H9 (cell line): ENCODE measurements around the gene FOXP2. TPM values are rescaled to one million over a fixed set of nuclear protein-coding genes. Genes with fewer than 3 reads are reported as not detected.

Source experiments
- DNase-seq: peaks from one replicate; pipeline ENCODE4 v3.0.0-alpha.2; 2017
- H2AFZ ChIP-seq: one replicate; pipeline ENCODE4 v1.6.1; 2013; ENCODE audit warnings: mild to moderate bottlenecking, low read length, control low read depth, moderate library complexity
- H2AK5ac ChIP-seq: 2 replicates; pipeline ENCODE4 v1.6.1; 2013; ENCODE audit warnings: low read length, control low read depth, mixed read lengths; ENCODE audit not compliant: insufficient read length
- H2BK120ac ChIP-seq: one replicate; pipeline ENCODE4 v1.6.1; 2013; ENCODE audit warnings: low read depth, mild to moderate bottlenecking, low read length, control low read depth, inconsistent platforms; ENCODE audit not compliant: poor library complexity, severe bottlenecking
- H2BK12ac ChIP-seq: 2 replicates; pipeline ENCODE4 v1.6.1; 2013; ENCODE audit warnings: low read length, control low read depth, mixed read lengths, low read depth; ENCODE audit not compliant: insufficient read length
- H2BK15ac ChIP-seq: 2 replicates; pipeline ENCODE4 v1.6.1; 2013; ENCODE audit warnings: low read depth, low read length, control low read depth
- H2BK20ac ChIP-seq: one replicate; pipeline ENCODE4 v1.6.1; 2013; ENCODE audit warnings: low read depth, mild to moderate bottlenecking, low read length, control low read depth, inconsistent platforms; ENCODE audit not compliant: poor library complexity, severe bottlenecking
- H2BK5ac ChIP-seq: 2 replicates; pipeline ENCODE4 v1.6.1; 2013; ENCODE audit warnings: low read length, control low read depth, mixed read lengths; ENCODE audit not compliant: insufficient read length
- H3K14ac ChIP-seq: 2 replicates; pipeline ENCODE4 v1.6.1; 2013; ENCODE audit warnings: low read length, control low read depth; ENCODE audit not compliant: insufficient read depth
- H3K18ac ChIP-seq: 2 replicates; pipeline ENCODE4 v1.6.1; 2013; ENCODE audit warnings: low read depth, mild to moderate bottlenecking, mixed read lengths, low read length, control low read depth; ENCODE audit not compliant: insufficient read length
- H3K23ac ChIP-seq: 2 replicates; pipeline ENCODE4 v1.6.1; 2013; ENCODE audit warnings: low read length, control low read depth, mixed read lengths, low read depth; ENCODE audit not compliant: insufficient read length
- H3K23me2 ChIP-seq: 2 replicates; pipeline ENCODE4 v1.6.1; 2013; ENCODE audit warnings: low read depth, mild to moderate bottlenecking, mixed read lengths, low read length, control low read depth; ENCODE audit not compliant: insufficient read length, poor library complexity, severe bottlenecking
- H3K27ac ChIP-seq: 2 replicates; pipeline ENCODE4 v1.5.1; 2013; ENCODE audit warnings: low read length, control low read depth, mixed read lengths, low read depth; ENCODE audit not compliant: insufficient read length
- H3K27me3 ChIP-seq: 2 replicates; pipeline ENCODE4 v1.6.1; 2013; ENCODE audit warnings: low read length, control low read depth, inconsistent platforms; ENCODE audit not compliant: insufficient read depth
- H3K4ac ChIP-seq: 2 replicates; pipeline ENCODE4 v1.6.1; 2013; ENCODE audit warnings: low read depth, mild to moderate bottlenecking, control low read depth, inconsistent platforms, low read length, moderate library complexity
- H3K4me1 ChIP-seq: 2 replicates; pipeline ENCODE4 v1.6.1; 2013; ENCODE audit warnings: low read length, control low read depth, inconsistent platforms; ENCODE audit not compliant: insufficient read depth
- H3K4me2 ChIP-seq: 2 replicates; pipeline ENCODE4 v1.6.1; 2013; ENCODE audit warnings: low read length, control low read depth, mixed read lengths; ENCODE audit not compliant: insufficient read length, insufficient read depth
- H3K56ac ChIP-seq: 2 replicates; pipeline ENCODE4 v1.6.1; 2013; ENCODE audit warnings: low read depth, mild to moderate bottlenecking, mixed read lengths, low read length, control low read depth; ENCODE audit not compliant: insufficient read length
- H3K79me1 ChIP-seq: 2 replicates; pipeline ENCODE4 v1.6.1; 2013; ENCODE audit warnings: low read depth, mild to moderate bottlenecking, moderate library complexity, low read length, control low read depth, inconsistent platforms; ENCODE audit not compliant: insufficient read depth, poor library complexity, severe bottlenecking
- H3K79me2 ChIP-seq: 2 replicates; pipeline ENCODE4 v1.6.1; 2013; ENCODE audit warnings: low read length, control low read depth, inconsistent platforms; ENCODE audit not compliant: insufficient read depth
- H3K9ac ChIP-seq: 2 replicates; pipeline ENCODE4 v1.6.1; 2013; ENCODE audit warnings: low read length, control low read depth, mixed read lengths; ENCODE audit not compliant: insufficient read length; ENCODE audit errors: extremely low read depth
- H3K9me3 ChIP-seq: one replicate; pipeline ENCODE4 v1.6.1; 2013; ENCODE audit warnings: low read depth, low read length, inconsistent platforms; ENCODE audit not compliant: control insufficient read depth
- H3T11ph ChIP-seq: one replicate; pipeline ENCODE4 v1.6.1; 2013; ENCODE audit warnings: mild to moderate bottlenecking, low read length, control low read depth, inconsistent platforms
- H4K20me1 ChIP-seq: one replicate; pipeline ENCODE4 v1.6.1; 2013; ENCODE audit not compliant: control insufficient read depth, insufficient read length, insufficient read depth
- H4K5ac ChIP-seq: 2 replicates; pipeline ENCODE4 v1.6.1; 2013; ENCODE audit warnings: low read depth, mild to moderate bottlenecking, mixed read lengths, low read length, control low read depth; ENCODE audit not compliant: insufficient read length
- H4K8ac ChIP-seq: replicated peaks from 2 replicates; pipeline ENCODE4 v1.6.1; 2013; ENCODE audit warnings: low read length, control low read depth, mixed read lengths, low read depth; ENCODE audit not compliant: insufficient read length
- H4K91ac ChIP-seq: 2 replicates; pipeline ENCODE4 v1.6.1; 2013; ENCODE audit warnings: low read depth, mild to moderate bottlenecking, moderate library complexity, mixed read lengths, low read length, control low read depth; ENCODE audit not compliant: insufficient read length
- H3K27ac Mint-ChIP-seq, 3 experiments: 2 replicates in 2 of 3; 3 replicates in 1 of 3; pipeline ENCODE4 v1.8.0; 2020 to 2021; ENCODE audit warnings: mixed read lengths in 3 of 3, mild to moderate bottlenecking in 1 of 3, moderate library complexity in 1 of 3
- H3K27me3 Mint-ChIP-seq: 2 replicates; pipeline ENCODE4 v1.8.0; 2021; ENCODE audit warnings: low read depth, mild to moderate bottlenecking, moderate library complexity, mixed read lengths
- H3K36me3 Mint-ChIP-seq, 3 experiments: 2 replicates in 2 of 3; 3 replicates in 1 of 3; pipeline ENCODE4 v1.8.0; 2020 to 2021; ENCODE audit warnings: low read depth in 3 of 3, mixed read lengths in 3 of 3; ENCODE audit not compliant: insufficient read depth in 1 of 3
- H3K4me1 Mint-ChIP-seq, 2 experiments: 2 replicates each; pipeline ENCODE4 v1.8.0; 2020; ENCODE audit warnings: mixed read lengths in 2 of 2
- H3K4me3 Mint-ChIP-seq, 2 experiments: 2 replicates in 1 of 2; 3 replicates in 1 of 2; pipeline ENCODE4 v1.8.0; 2020 to 2021; ENCODE audit warnings: mild to moderate bottlenecking in 2 of 2, mixed read lengths in 2 of 2, moderate library complexity in 1 of 2
- H3K9me3 Mint-ChIP-seq, 2 experiments: 2 replicates in 1 of 2; 3 replicates in 1 of 2; pipeline ENCODE4 v1.8.0; 2020; ENCODE audit warnings: mild to moderate bottlenecking in 2 of 2, mixed read lengths in 2 of 2, moderate library complexity in 1 of 2
- WGBS: extraction: QIAGEN DNeasy Blood & Tissue Kit; methylation state at CpG from one replicate; pipeline ENCODE4 v1.1.7; 2013; ENCODE audit warnings: missing lambda C conversion rate, low lambda C conversion rate, mixed read lengths; ENCODE audit not compliant: insufficient read length; ENCODE audit errors: extremely low coverage; 5-methylcytosine and 5-hydroxymethylcytosine counted together
- total RNA-seq: library from RNA; stranded (reverse); gene quantifications from 2 replicates; pipeline ENCODE4 v1.2.1, GENCODE V29; 2021
- TF ChIP-seq, protein P1 (sequence below): fragments of 200-600 bp; sonication (generic); conservative IDR thresholded peaks from 3 replicates; pipeline ENCODE4 v1.8.0; 2021; ENCODE audit warnings: antibody characterized with exemption, mild to moderate bottlenecking

FOXP2 gene
- total RNA-seq, 1 experiment from 2014 or later = not detected

DNA sequence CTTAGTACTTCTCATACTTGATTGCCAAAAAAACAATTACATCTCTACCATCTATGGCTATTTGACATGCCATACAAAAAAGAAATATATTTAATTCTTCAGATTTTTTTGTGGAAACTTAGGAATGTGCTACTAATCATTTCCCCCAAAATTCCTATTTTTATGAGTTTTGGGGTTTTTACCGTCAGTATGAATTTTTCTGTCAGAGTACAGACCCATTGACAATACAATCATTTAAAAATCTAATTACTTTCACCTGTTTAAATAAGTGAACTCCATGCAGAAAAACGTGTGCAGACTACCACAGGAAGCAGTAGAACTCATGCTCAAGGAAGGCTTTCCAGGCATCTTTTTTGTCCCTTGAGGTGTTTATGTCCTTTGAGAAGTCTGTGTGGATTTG is 48.8 kb upstream of the FOXP2 start:
- DNase-seq = no peak
- H2BK15ac ChIP-seq = no peak overlapping the region
- no peaks in the 10 kb centered on the region for H3K79me2 ChIP-seq
- no peak overlapping the region for H2AK5ac ChIP-seq
- Mint-ChIP-seq H3K27ac (no peak overlapping the region), H3K9me3 (no peaks in the 10 kb centered on the region), H3K4me3 (no peak overlapping the region), H3K36me3 (no peaks in the 10 kb centered on the region), H3K4me1 (peaks cover 18 to 25% of the 10 kb centered on the region in 2 experiments), H3K27me3 (no peaks in the 10 kb centered on the region; the same call in 1 of the 2 replicates)
- no peak overlapping the region for H4K91ac ChIP-seq
- no peak overlapping the region for H2BK12ac ChIP-seq
- no peak overlapping the region for H2AFZ ChIP-seq
- no peaks in the 10 kb centered on the region for H3K23me2 ChIP-seq
- no CpG with 5 or more reads among the region's 2 CpGs for WGBS
- no peak overlapping the region for H3K4ac ChIP-seq
- H3K23ac ChIP-seq = no peak overlapping the region
- no peak overlapping the region for H4K8ac ChIP-seq
- no peak overlapping the region for H3K9ac ChIP-seq
- H2BK120ac ChIP-seq = no peak overlapping the region
- H4K20me1 ChIP-seq = no peaks in the 10 kb centered on the region
- H3K4me2 ChIP-seq = no peak overlapping the region
- peaks cover 3% of the 10 kb centered on the region; the same call in 1 of the 2 replicates for H3K4me1 ChIP-seq
- H3T11ph ChIP-seq = no peak overlapping the region
- no peak overlapping the region for H3K27ac ChIP-seq
- H3K18ac ChIP-seq = no peak overlapping the region
- no peak overlapping the region for H2BK5ac ChIP-seq
- no peaks in the 10 kb centered on the region for H3K27me3 ChIP-seq
- H2BK20ac ChIP-seq = no peak overlapping the region
- no peak overlapping the region for H4K5ac ChIP-seq
- no peaks in the 10 kb centered on the region for H3K9me3 ChIP-seq
- H3K14ac ChIP-seq = no peak overlapping the region
- TF ChIP-seq, protein P1, sequence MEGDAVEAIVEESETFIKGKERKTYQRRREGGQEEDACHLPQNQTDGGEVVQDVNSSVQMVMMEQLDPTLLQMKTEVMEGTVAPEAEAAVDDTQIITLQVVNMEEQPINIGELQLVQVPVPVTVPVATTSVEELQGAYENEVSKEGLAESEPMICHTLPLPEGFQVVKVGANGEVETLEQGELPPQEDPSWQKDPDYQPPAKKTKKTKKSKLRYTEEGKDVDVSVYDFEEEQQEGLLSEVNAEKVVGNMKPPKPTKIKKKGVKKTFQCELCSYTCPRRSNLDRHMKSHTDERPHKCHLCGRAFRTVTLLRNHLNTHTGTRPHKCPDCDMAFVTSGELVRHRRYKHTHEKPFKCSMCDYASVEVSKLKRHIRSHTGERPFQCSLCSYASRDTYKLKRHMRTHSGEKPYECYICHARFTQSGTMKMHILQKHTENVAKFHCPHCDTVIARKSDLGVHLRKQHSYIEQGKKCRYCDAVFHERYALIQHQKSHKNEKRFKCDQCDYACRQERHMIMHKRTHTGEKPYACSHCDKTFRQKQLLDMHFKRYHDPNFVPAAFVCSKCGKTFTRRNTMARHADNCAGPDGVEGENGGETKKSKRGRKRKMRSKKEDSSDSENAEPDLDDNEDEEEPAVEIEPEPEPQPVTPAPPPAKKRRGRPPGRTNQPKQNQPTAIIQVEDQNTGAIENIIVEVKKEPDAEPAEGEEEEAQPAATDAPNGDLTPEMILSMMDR = no peak
- H3K79me1 ChIP-seq = no peaks in the 10 kb centered on the region
- no peak overlapping the region for H3K56ac ChIP-seq
